COLO668 (cell line): ENCODE data around the gene DNAJA4.
A peak's percentile ranks its signal among the peaks of the same experiment; 100 is the strongest.

Source experiments
- DNase-seq: peaks from one replicate; lab custom pipeline; 2025; ENCODE audit not compliant: unreplicated experiment; lab: John Stamatoyannopoulos, UW

The DNAJA4 gene

GRCh38 chr15:78276064-78276943 lies 11.9 kb downstream of the DNAJA4 start:
- DNase-seq: no peak

- no peak for DNase-seq
These were observed 16.1 kb downstream of the DNAJA4 start for GRCh38 chr15:78280319-78281072.

- no peak for DNase-seq
These were observed 18.0 kb downstream of the DNAJA4 start for GRCh38 chr15:78282324-78282723.

GRCh38 chr15:78284758-78285157 lies 20.4 kb downstream of the DNAJA4 start:
- DNase-seq: no peak

GRCh38 chr15:78290222-78290621 lies 25.9 kb downstream of the DNAJA4 start:
- DNase-seq: no peak

GRCh38 chr15:78291052-78291451 lies 26.7 kb downstream of the DNAJA4 start:
- DNase-seq: no peak

- DNase-seq: no peak
These were observed 27.3 kb downstream of the DNAJA4 start for GRCh38 chr15:78291698-78292097.

- no peak for DNase-seq
These were observed 27.9 kb downstream of the DNAJA4 start for GRCh38 chr15:78292219-78292618.

GRCh38 chr15:78299101-78299930 lies 35.0 kb downstream of the DNAJA4 start, which contains the start of gene SKIC8:
TSS of gene SKIC8 (minus strand) at chr15:78299609. CDS start at chr15:78295686, 3,923 bp downstream.
- peak; percentile 95 for DNase-seq

GRCh38 chr15:78301326-78301725 lies 37.0 kb downstream of the DNAJA4 start:
- DNase-seq: no peak

GRCh38 chr15:78301828-78302227 lies 37.5 kb downstream of the DNAJA4 start:
- no peak for DNase-seq

- no peak for DNase-seq
These were observed 38.4 kb downstream of the DNAJA4 start for GRCh38 chr15:78302579-78303312.

- DNase-seq: no peak
These were observed 40.1 kb downstream of the DNAJA4 start for GRCh38 chr15:78304216-78305066.

GRCh38 chr15:78306176-78306774 lies 41.9 kb downstream of the DNAJA4 start:
- DNase-seq: no peak

- no peak for DNase-seq
These were observed 43.6 kb downstream of the DNAJA4 start for GRCh38 chr15:78307976-78308375.

GRCh38 chr15:78308422-78309032 lies 44.2 kb downstream of the DNAJA4 start:
- peak; percentile 64 for DNase-seq

GRCh38 chr15:78311292-78311691 lies 46.9 kb downstream of the DNAJA4 start:
- DNase-seq: no peak

GRCh38 chr15:78312536-78312935 lies 48.2 kb downstream of the DNAJA4 start:
- no peak for DNase-seq

GRCh38 chr15:78312957-78313356 lies 48.6 kb downstream of the DNAJA4 start:
- no peak for DNase-seq
